LHCN-M2 (cell line): ENCODE results near the gene HFM1. TPM values are rescaled to one million over a fixed set of nuclear protein-coding genes. Genes with fewer than 3 reads are reported as not detected.

Source experiments
- DNase-seq: peaks from one replicate; pipeline ENCODE4 v3.0.0-alpha.2; 2012; ENCODE audit warnings: low read depth
- total RNA-seq: library from RNA; depleted of rRNA; stranded (reverse); fragments of >200 nt; gene quantifications from 2 replicates; pipeline ENCODE4 v1.2.3, GENCODE V29; 2014; rRNA removed

Gene HFM1
- total RNA-seq, 1 experiment from 2014 or later: 0.06 TPM

GRCh38 chr1:91244737-91245136 is 159.9 kb downstream of the HFM1 start:
- no peak for DNase-seq

- no peak for DNase-seq
Observed at GRCh38 chr1:91243171-91243570, 161.5 kb downstream of the HFM1 start.

DNA sequence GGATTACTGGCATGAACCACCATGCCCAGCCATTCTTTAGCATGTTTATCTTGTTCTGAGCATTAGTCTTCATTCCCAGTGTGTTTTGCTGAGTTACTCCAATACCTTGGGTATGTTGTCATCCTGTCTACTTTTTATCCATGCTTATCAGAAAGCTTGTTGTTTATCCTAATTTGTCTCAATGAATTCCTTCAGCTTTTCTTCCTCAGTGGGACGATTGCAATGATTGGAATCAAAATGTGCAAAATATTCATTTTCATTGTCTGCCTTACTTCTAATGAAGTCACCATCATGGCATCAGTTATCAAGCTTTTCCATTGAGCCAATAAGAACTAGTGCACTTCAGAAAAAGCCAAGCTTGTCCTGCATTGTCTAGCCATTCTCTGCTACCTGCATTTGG is 170.5 kb downstream of the HFM1 start:
- DNase-seq: no peak

- DNase-seq: no peak
Observed at GRCh38 chr1:91226741-91227140, 177.9 kb downstream of the HFM1 start.

DNA sequence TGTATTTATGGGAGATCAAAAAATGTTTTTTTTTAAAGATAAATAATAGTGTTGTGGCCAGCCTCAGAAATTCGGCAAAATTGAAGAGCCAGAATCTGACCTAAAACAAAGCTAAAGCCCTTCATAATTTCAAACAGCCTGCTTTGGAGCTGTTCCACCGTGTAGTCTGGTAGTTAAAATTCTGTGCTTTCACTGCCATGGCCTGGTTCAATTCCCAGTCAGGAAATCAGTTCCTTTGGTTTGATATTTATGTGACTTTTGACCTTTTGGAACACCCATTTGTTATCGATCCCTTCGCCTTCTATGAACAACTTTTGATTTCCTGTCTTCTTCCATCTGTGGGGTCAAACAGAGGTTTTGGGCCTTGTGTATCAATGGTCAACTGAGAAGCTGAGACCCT is 179.8 kb downstream of the HFM1 start:
- DNase-seq: no peak

DNA sequence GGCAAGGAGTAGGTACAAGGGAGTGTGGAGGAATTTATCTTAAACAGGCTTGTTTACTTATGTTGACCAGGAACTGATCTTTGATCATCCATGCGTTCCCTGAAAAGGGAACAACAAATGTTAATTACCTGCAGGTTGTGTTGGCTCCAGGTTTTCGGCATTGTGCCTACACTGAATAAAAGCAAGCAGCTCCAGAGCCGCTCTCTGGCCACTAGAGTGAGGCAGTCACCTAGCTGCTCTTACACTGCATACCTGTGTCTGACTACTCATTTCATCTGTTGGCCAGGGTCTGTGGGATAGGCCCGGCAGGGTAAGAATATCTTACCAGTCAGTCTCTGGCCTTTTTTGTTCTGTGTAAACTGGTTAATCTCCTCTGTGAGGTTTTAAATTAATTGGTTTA is 183.6 kb downstream of the HFM1 start:
- DNase-seq: no peak

DNA sequence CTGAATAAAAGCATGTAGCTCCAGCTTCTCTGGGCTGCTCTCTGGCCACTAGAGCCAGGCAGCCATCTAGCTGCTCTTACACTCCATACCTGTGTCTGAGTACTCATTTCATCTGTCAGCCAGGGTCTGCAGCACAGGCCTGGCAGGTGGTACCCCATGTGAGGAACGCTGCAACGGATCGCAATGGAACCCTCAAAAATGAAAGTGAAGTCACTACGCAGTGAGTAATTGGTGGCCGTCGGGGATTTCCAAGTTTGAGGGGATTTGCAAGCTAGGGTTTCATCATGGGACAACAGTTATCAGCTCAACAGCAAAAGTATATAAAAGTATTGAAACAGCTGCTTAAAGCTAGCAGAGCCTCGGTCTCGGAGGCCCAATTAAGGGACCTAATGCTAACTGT is 186.7 kb downstream of the HFM1 start:
- DNase-seq: no peak

Other genes with a start within 250 kb of the HFM1 start
- gene CDC7, start 96.0 kb upstream of the HFM1 start, total RNA-seq: 13.0 and 14.5 TPM in 2 replicates